ENCODE results near the gene RHOD.

RHOD gene, protein sequence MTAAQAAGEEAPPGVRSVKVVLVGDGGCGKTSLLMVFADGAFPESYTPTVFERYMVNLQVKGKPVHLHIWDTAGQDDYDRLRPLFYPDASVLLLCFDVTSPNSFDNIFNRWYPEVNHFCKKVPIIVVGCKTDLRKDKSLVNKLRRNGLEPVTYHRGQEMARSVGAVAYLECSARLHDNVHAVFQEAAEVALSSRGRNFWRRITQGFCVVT

DNA sequence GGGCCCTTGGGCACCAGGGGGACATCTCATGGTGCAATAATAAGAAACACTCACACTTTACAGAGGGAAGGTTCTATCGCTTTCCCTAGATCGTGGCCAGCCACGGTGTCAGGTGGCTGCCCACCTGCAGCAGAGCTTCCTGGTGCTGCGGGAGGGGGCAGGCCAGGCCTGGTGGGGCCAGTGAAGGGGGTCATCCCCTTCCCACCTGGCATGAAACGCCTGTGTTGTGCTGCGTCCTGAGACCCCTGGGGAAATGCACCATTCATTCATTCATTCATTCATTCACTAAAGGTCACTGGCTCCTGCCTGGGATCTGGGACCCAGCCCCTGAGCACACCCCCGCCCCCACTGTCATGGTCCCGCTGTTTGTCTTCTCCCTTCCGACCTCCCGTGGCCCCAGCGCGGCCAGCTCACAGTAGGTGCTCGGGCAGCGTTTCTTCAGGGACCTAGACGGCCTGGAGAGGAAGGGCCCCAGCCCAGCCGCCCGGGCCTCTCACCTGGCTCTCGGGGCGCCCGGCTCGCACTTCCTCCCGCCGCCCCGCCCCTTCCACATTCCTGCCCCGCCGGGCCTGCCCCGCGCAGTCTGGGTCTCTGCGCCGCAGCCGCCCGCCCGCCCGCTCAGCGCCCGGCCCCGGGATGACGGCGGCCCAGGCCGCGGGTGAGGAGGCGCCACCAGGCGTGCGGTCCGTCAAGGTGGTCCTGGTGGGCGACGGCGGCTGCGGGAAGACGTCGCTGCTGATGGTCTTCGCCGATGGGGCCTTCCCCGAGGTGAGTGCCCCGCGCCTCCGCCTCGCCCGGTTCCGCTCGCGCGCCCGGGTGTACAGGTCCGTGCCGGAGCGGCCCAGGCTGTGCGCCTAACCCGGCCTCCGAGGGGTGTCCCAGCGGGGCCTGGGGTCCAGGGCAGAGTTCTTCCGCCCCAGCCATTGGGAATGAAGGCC is at the start of gene RHOD:
Gene RHOD, plus strand, starts transcription at position 581 of the 938 bp plus-strand sequence. Its CDS starts 56 bp downstream, at position 637.
- H3K9ac ChIP-seq (ENCODE audit: low read length): peak within 1 kb of the TSS; percentile 44
- H3K27ac ChIP-seq (ENCODE audit: low read depth, low read length): peak within 1 kb of the TSS; percentile 74
- no peaks in the 10 kb centered on the region for H3K9me3 ChIP-seq (ENCODE audit: low read length)
- no peaks in the 10 kb centered on the region for H3K36me3 ChIP-seq (ENCODE audit: insufficient read depth, low read length)
- H3K4me1 ChIP-seq (ENCODE audit: insufficient read depth, low read length): peaks cover 14% of the 10 kb centered on the region
- peak within 1 kb of the TSS; percentile 79 to 88 for H3K4me3 ChIP-seq (ENCODE audit: low read depth in 1 of 2, low read length in 2 of 2)
- peaks cover 0 to 8% of the 10 kb centered on the region in 2 donors for H3K27me3 ChIP-seq (ENCODE audit: control insufficient read depth in 1 of 2, insufficient read depth in 2 of 2, low read length in 2 of 2)

DNA sequence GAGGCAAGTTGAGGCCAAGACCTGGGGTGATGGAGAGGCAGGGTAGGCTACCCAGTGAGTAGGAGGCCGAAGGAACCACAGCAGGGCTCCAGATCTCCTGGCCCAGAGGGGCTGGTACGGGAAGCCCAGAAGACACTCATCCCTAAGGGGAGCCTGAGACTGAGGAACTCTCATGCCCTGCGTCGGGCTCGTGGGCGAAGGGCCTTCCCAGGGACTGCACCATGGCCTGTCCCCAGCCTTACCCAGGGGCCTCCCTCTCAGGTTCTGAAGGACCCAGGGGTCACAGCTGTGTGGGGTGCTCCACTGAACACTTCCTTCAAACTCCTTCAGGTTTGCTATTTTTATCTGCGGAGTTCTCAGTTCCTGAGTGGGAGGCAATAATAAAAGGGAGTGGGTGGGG is 49.5 kb upstream of the RHOD start:
- no peaks in the 10 kb centered on the region for H3K27me3 ChIP-seq (ENCODE audit: control insufficient read depth in 1 of 2, insufficient read depth in 2 of 2, low read length in 2 of 2)
- H3K9me3 ChIP-seq (ENCODE audit: low read length): no peaks in the 10 kb centered on the region
- no peaks in the 10 kb centered on the region for H3K4me1 ChIP-seq (ENCODE audit: insufficient read depth, low read length)
- no peak overlapping the region for H3K4me3 ChIP-seq (ENCODE audit: low read depth in 1 of 2, low read length in 2 of 2)
- H3K9ac ChIP-seq (ENCODE audit: low read length): no peak overlapping the region
- H3K36me3 ChIP-seq (ENCODE audit: insufficient read depth, low read length): no peaks in the 10 kb centered on the region
- no peak overlapping the region for H3K27ac ChIP-seq (ENCODE audit: low read depth, low read length)

DNA sequence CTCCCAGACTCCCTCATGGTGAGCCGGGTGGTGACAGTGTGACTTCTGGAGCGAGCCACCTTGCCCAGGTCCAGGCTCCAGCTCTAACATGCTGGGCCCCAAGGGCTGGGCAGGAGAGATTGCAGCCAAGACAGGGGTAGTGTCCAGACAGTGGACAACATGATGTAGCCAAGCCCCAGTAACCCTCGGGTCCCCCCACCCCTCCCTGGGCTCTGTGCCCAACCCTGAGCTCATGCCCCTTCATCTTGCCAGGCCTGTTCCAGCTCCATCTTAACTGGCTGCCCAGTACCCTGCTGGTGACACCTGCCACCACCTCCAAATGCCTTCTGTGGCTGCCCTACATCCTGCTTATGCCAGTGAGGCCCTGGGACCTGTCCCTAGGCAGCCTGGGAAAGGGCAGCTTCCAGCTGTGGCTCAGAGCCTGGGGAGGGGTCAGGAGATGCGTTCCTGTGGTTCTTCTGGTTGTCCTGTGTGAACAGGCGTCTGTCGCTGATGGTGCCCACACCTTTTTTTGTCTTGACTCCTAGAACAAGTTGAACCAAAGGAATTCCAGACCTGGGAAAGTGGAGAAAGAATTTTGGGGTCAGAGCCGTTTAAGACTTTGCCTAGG is 46.2 kb upstream of the RHOD start:
- Histone ChIP-seq H3K9ac (ENCODE audit: low read length) (no peak overlapping the region), H3K4me3 (ENCODE audit: low read depth in 1 of 2, low read length in 2 of 2) (no peak overlapping the region), H3K36me3 (ENCODE audit: insufficient read depth, low read length) (no peaks in the 10 kb centered on the region), H3K27me3 (ENCODE audit: control insufficient read depth in 1 of 2, insufficient read depth in 2 of 2, low read length in 2 of 2) (no peaks in the 10 kb centered on the region), H3K9me3 (ENCODE audit: low read length) (no peaks in the 10 kb centered on the region), H3K4me1 (ENCODE audit: insufficient read depth, low read length) (no peaks in the 10 kb centered on the region), H3K27ac (ENCODE audit: low read depth, low read length) (no peak overlapping the region)

DNA sequence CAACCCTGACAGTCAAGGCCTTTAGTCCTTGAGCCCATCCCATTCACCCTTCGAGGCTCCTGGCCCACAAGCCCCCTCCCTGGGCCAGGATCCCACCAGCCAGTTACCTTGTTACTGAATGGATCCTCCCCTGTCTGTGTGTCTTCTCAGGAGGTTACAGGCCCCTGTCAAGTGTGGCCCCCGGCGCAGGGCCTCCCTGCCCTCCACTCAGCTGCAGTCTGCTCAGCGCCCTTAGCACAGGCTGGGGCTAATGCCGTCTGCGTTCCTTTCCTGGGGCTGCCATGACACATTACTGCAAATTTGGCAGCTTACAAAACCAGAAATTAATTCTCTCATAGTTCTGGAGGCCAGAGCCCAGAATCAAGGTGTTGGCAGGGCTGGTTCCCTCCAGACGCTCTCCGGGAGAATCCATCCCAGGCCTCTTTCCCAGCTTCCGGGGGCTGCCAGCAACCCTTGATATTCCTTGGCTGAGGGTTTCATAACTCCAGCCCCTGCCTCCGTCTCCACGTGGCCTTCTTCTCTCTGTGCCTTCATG is 43.1 kb upstream of the RHOD start:
- Histone ChIP-seq H3K9ac (ENCODE audit: low read length) (no peak overlapping the region), H3K27me3 (ENCODE audit: control insufficient read depth in 1 of 2, insufficient read depth in 2 of 2, low read length in 2 of 2) (no peaks in the 10 kb centered on the region), H3K36me3 (ENCODE audit: insufficient read depth, low read length) (no peaks in the 10 kb centered on the region), H3K4me3 (ENCODE audit: low read depth in 1 of 2, low read length in 2 of 2) (no peak overlapping the region), H3K27ac (ENCODE audit: low read depth, low read length) (no peak overlapping the region), H3K9me3 (ENCODE audit: low read length) (no peaks in the 10 kb centered on the region), H3K4me1 (ENCODE audit: insufficient read depth, low read length) (no peaks in the 10 kb centered on the region)

DNA sequence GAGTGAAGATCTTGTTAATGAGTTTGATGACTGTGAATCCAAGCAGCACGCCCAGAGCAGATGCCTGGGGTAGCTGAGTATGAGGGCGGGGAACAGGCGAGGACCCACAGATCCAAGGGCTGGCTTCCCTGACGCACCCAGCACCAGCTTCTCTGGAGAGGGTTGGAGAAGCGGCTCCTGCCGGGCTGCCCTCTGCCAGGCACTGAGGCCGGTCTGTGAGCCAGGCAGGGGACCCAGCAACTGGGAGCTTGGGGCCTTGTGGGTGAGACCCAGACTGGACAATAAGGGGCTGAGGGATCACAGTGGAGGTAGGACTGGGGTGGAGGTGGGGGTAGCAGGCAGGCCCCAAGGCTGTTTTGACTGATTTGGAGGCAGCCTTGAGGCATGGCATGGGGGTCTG is 42.3 kb upstream of the RHOD start:
- no peak overlapping the region for H3K27ac ChIP-seq (ENCODE audit: low read depth, low read length)
- no peaks in the 10 kb centered on the region for H3K4me1 ChIP-seq (ENCODE audit: insufficient read depth, low read length)
- H3K9me3 ChIP-seq (ENCODE audit: low read length): no peaks in the 10 kb centered on the region
- no peaks in the 10 kb centered on the region for H3K36me3 ChIP-seq (ENCODE audit: insufficient read depth, low read length)
- H3K4me3 ChIP-seq (ENCODE audit: low read depth in 1 of 2, low read length in 2 of 2): no peak overlapping the region
- H3K27me3 ChIP-seq (ENCODE audit: control insufficient read depth in 1 of 2, insufficient read depth in 2 of 2, low read length in 2 of 2): no peaks in the 10 kb centered on the region
- no peak overlapping the region for H3K9ac ChIP-seq (ENCODE audit: low read length)

DNA sequence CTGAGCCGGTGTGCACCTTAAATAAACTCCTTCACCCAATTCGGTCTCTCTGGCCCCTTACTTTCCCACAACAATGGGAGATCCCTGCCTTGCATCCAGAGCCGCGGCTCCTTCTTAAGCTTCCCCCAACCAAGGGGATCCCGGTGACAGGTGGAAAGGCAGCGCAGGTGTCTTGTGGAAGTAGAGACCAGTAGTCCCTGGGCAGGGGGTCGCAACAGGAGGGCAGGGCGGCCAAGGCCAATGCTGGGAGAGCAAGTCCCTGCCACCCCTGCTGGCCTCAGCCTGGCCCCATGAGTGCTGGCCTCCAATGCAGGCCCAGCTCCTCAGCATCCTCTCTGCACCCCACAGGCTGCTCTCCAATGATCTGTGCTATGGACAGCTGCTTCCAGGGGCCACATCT is 41.6 kb upstream of the RHOD start:
- no peak overlapping the region for H3K27ac ChIP-seq (ENCODE audit: low read depth, low read length)
- H3K9me3 ChIP-seq (ENCODE audit: low read length): no peaks in the 10 kb centered on the region
- H3K4me1 ChIP-seq (ENCODE audit: insufficient read depth, low read length): no peaks in the 10 kb centered on the region
- no peak overlapping the region for H3K9ac ChIP-seq (ENCODE audit: low read length)
- H3K36me3 ChIP-seq (ENCODE audit: insufficient read depth, low read length): no peaks in the 10 kb centered on the region
- H3K4me3 ChIP-seq (ENCODE audit: low read depth in 1 of 2, low read length in 2 of 2): no peak overlapping the region
- no peaks in the 10 kb centered on the region for H3K27me3 ChIP-seq (ENCODE audit: control insufficient read depth in 1 of 2, insufficient read depth in 2 of 2, low read length in 2 of 2)

DNA sequence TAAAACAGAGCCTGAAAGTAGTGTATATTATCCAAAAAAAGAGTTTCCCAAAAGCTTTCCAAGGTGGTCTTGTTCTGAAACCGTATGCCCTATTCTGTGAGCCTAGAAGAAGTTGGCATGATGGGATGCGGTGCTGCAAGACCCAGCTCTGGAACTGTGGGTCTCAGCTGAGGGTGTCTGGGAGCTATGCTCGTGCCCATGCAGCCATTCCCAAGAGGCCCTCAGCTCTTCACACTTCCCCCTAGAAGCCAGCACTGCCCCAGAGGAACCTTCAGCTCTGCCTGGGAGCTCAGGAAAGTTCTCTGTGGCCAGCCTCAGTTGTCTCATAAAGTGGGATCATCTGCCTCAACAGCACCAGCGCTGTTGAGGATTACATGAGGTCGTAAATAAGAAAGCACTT is 40.1 kb upstream of the RHOD start:
- Histone ChIP-seq H3K27me3 (ENCODE audit: control insufficient read depth in 1 of 2, insufficient read depth in 2 of 2, low read length in 2 of 2) (no peaks in the 10 kb centered on the region), H3K27ac (ENCODE audit: low read depth, low read length) (no peak overlapping the region), H3K9me3 (ENCODE audit: low read length) (no peaks in the 10 kb centered on the region), H3K4me3 (ENCODE audit: low read depth in 1 of 2, low read length in 2 of 2) (no peak overlapping the region), H3K36me3 (ENCODE audit: insufficient read depth, low read length) (no peaks in the 10 kb centered on the region), H3K9ac (ENCODE audit: low read length) (no peak overlapping the region), H3K4me1 (ENCODE audit: insufficient read depth, low read length) (no peaks in the 10 kb centered on the region)

DNA sequence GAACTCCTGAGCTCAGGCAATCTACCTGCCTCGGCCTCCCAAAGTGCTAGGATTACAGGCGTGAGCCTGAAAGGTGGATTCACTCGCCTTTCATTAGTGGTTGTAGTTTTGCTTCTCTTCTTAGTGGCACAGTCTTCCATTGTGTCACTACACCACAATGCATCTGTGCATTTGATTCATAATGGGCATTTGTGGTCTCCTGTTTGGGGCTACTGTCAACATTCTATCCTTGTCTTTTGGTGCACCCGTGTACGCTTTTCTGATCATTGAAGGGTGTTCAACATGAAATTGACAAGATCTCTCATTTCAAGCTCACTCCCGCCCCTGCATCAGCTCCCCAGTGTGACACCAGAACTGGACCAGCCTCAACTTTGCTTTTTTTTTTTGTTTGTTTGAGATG is 35.7 kb upstream of the RHOD start:
- H3K36me3 ChIP-seq (ENCODE audit: insufficient read depth, low read length): no peaks in the 10 kb centered on the region
- H3K27me3 ChIP-seq (ENCODE audit: control insufficient read depth in 1 of 2, insufficient read depth in 2 of 2, low read length in 2 of 2): peaks cover 6 to 29% of the 10 kb centered on the region in 2 donors
- H3K4me1 ChIP-seq (ENCODE audit: insufficient read depth, low read length): peaks cover 10% of the 10 kb centered on the region
- H3K4me3 ChIP-seq (ENCODE audit: low read depth in 1 of 2, low read length in 2 of 2): no peak overlapping the region
- H3K9me3 ChIP-seq (ENCODE audit: low read length): no peaks in the 10 kb centered on the region
- no peak overlapping the region for H3K9ac ChIP-seq (ENCODE audit: low read length)
- H3K27ac ChIP-seq (ENCODE audit: low read depth, low read length): no peak overlapping the region

DNA sequence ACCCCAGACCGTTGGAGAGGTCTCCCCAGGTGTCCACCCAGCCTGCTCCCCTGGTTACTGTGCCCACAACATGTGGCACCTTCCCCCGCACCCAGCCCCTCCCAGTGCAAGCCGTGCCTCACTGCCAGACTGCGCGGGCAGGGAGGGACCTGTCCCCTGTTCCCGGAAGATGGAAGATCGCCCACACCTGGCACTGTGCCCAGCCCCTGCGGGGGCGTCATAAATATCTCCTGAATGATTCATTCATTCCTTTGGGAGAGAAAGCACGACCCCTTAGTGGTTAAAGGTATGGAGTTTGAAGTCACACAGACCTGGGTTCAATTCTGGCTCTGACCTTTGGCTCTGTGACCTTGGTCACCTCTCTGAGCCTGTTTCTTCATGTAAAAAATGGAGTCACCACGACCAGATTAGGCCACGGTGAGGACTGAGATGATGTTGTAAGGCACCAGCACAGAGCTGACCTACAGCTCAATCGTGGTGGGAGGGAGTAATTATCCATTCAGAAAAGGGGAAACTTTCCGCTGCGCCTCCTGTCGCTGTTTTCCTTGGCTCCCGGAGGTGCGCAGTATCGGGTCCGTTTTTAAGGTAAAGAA is 34.2 kb upstream of the RHOD start:
- no peak overlapping the region for H3K9ac ChIP-seq (ENCODE audit: low read length)
- H3K36me3 ChIP-seq (ENCODE audit: insufficient read depth, low read length): no peaks in the 10 kb centered on the region
- H3K27ac ChIP-seq (ENCODE audit: low read depth, low read length): no peak overlapping the region
- peaks cover 10% of the 10 kb centered on the region for H3K4me1 ChIP-seq (ENCODE audit: insufficient read depth, low read length)
- H3K9me3 ChIP-seq (ENCODE audit: low read length): no peaks in the 10 kb centered on the region
- peak overlapping the region in 1 of 2 donors; percentile 39 for H3K4me3 ChIP-seq (ENCODE audit: low read depth in 1 of 2, low read length in 2 of 2)
- H3K27me3 ChIP-seq (ENCODE audit: control insufficient read depth in 1 of 2, insufficient read depth in 2 of 2, low read length in 2 of 2): peaks cover 6 to 29% of the 10 kb centered on the region in 2 donors

DNA sequence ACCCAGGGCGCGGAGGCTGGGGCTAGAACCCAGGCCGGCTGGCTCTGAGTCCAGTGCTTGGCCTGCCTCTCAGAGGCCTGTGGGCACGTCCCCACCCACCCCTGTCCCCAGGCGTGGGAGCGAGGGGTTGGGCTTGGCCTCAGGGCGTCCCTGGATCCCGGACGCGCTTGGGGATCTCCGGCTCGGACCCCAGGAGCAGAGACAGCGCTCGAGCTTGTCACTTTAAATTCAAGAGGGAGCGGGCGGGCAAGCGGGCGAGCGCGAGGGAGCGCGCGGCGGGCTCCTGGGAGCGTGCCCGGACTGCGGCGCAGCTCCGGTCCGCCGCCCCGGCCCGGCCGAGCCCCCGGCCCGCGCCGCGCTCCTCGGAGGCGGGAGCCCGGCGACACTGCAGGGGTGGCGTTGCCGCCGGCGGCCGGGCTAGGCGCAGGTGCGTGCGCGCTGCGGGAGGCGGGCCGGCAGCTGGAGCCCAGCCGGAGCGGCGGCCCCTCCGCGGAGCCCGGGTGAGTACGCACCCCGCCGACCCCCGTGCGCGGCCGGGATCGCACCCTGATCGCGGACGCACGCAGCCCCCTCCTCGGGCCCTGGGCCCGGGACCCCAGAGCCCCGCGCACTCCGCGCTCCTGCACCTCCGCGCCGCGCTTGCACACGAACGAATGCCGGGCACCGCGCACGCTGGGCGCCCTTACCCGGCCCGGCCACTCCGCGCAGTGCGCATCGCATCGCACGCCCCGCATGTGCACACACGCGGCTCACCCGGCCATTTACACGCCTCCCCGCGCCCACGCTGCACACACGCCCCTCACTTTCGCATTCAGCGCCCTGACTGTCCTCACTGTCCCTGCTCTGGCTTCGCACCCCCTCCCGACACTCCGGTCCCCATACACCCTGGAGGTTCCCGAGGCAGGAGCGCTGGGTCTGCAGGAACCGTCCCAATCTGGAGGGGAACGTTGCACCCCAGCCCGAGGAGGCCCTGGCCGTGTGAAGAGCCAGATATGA is 33.4 kb upstream of the RHOD start, which contains the start of gene SYT12:
Gene SYT12, plus strand, starts transcription at position 174 of the 996 bp plus-strand sequence. CDS start 7,011 bp downstream, outside the sequence.
- H3K9ac ChIP-seq (ENCODE audit: low read length): no peak within 1 kb of the TSS
- no peaks in the 10 kb centered on the region for H3K36me3 ChIP-seq (ENCODE audit: insufficient read depth, low read length)
- H3K4me1 ChIP-seq (ENCODE audit: insufficient read depth, low read length): peaks cover 10% of the 10 kb centered on the region
- peaks cover 6 to 29% of the 10 kb centered on the region in 2 donors for H3K27me3 ChIP-seq (ENCODE audit: control insufficient read depth in 1 of 2, insufficient read depth in 2 of 2, low read length in 2 of 2)
- H3K27ac ChIP-seq (ENCODE audit: low read depth, low read length): no peak within 1 kb of the TSS
- peak within 1 kb of the TSS; percentile 26 to 39 for H3K4me3 ChIP-seq (ENCODE audit: low read depth in 1 of 2, low read length in 2 of 2)
- no peaks in the 10 kb centered on the region for H3K9me3 ChIP-seq (ENCODE audit: low read length)
